ENCODE data around the gene INSYN2B.

The INSYN2B gene

DNA sequence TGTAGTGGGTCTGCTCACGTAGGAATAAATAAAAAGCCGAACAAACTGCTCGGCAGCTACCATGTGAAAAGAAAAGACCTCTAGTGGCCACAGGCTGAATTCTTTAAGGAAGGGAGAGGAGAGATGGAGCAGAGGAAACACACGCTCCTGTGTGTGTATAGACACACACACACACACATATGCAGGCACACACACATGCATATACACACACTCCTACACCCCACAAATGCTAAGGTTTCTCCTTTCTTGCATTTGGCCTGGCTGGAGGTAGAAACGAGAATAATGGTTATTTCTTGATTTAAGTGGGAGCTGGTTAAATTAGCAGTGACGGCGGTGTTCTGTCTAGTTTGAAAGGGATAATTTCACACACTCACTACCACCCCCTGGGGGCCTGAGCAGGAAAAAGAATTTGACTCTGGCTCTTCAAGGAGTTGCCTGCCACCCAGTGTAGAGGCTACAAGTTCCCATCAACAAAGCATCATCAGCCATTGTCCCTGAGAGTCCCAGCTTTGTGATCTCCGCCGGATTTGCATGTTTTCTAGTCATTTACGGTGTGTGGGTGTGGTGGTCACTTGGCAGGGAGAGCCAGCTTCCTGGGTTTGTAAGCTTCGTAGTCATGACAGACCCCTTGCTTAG lies at the start of gene INSYN2B:
Gene INSYN2B (minus strand): TSS at position 78 of the 636 bp plus-strand sequence. CDS start 96,597 bp downstream, outside the sequence.
- peak; percentile 90 for DNase-seq (ENCODE audit: low read depth)

DNA sequence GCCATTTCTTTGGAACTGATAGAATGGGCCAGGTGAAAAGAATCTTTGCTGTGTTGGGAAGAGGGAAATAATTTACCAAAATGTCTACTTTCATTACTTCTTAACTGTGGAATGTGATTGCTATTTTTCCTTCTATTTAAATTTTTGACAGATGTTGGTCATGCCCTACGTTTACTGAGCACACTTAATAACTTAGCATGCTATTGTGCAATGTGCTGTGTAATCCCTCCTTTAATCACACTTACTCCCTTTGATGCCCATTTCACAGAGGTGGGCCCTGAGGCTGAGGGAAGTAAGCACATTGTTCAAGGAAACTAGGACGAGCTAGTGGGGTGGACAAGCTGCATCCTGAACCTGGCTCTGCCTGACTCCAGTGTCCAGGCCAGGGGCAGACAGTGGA lies 47.8 kb upstream of the INSYN2B start:
- DNase-seq (ENCODE audit: low read depth), result no peak

DNA sequence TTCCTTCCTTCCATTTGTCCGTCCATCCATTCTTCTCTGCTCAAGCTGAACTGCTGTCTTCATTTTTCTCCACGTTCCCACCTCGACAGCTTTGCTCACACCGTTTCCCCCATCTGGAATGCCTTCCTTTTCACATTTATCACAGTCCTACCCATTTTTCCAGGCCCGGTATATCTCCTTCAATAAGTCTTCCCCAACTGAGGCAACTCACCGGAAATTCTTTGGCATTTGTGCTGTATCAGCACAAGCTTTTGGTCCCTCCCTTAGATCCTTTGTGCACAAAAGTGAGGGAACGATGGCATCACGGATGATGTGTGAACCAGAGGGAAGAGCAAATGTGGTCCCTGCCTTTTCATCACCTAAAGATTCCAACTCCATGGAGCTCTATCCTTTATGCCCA lies 45.6 kb upstream of the INSYN2B start:
- DNase-seq (ENCODE audit: low read depth), result no peak

DNA sequence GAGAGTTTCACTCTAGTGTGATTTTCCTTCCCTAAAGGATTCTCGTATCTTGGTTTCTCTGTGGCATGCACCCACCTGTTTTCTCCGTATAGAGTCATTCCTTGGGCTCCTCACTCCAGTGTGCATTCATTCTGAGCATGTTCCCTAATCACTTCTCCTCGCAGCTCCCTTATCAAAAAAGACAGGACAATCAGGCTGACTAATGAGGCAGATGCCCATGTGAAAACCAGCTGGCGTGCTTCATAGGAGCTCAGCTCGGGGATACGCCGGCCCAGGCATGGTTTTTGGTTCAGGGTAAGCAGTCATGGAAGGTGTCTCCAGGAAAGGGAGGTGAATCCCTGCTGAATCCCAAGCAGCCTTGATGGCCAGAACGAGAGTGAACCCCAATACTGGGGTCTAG lies 41.2 kb upstream of the INSYN2B start:
- DNase-seq (ENCODE audit: low read depth), result no peak

DNA sequence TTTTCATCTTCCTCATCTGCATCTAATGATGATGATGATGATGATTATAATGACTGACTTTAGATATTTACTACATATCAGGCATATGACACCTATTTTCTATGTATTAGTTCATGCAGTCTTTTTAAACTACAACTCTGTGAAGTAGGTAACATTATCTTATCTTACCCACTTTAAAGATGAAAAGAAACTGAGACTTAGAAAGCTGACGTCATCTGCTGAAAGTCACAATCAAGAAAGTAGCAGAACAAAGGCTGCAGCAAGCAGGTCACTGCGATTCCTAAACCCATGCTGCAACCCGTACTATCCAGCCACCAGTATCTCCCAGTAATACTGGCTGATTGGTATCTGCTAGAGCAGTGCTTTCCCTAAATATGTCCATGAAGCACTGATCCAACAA lies 40.1 kb upstream of the INSYN2B start:
- DNase-seq (ENCODE audit: low read depth), result no peak

DNA sequence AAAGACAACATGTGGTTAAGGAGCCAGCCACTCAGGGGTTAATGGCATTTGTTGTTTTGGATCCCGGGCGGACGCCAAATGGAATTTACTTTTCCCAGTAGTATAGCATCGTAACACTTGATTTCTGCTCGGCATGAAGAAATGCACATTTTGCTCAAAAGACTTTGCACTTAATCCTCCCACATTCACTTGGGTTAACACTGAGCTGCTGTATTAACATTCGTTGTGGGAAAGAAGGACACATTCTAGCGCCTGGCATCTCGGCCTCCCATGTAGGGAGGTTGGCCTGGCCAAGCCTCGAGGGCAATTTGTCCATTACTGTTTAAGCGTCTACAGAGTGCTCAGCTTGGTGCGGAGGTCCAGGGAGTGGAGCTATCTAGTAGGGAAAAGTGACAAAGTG lies 32.3 kb upstream of the INSYN2B start:
- DNase-seq (ENCODE audit: low read depth), result no peak

DNA sequence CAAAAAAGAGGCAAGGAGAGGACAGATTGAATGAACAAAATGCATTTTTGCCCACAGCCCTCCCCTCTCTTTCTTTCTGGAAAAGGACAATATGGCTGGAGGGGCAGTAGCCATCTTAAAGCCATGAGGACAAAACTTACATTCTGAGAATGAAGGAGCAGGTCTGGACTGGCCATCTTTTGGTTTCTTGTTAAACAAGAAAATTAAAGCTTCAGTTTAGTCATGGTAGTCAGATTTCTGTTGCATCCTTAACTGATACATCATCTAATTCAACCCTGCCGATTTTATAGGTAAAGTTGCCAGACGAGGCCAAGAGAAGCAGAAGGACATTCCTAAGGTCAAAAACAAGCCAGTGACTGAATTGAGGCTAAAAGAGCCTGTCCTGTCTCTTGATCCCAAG lies 31.5 kb upstream of the INSYN2B start:
- no peak for DNase-seq (ENCODE audit: low read depth)

DNA sequence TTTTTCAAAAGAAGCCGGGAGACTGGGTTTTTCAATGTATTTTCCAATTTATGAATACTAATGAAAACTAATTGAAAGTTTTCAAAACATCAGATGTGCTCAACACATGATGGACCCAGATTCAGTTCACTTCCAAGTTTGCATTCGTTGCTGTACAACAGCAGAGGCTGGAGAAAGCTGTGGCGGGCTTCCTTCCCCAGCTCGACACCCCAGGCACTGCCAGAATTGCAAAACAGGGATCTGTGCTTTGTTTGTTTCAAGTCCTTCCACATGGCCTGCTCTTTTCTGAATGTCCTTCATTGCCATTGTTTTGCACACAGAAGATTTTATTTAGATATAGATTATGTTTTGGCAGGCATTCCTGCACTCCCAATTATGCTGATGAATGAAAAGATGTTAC lies 30.3 kb upstream of the INSYN2B start:
- no peak for DNase-seq (ENCODE audit: low read depth)

DNA sequence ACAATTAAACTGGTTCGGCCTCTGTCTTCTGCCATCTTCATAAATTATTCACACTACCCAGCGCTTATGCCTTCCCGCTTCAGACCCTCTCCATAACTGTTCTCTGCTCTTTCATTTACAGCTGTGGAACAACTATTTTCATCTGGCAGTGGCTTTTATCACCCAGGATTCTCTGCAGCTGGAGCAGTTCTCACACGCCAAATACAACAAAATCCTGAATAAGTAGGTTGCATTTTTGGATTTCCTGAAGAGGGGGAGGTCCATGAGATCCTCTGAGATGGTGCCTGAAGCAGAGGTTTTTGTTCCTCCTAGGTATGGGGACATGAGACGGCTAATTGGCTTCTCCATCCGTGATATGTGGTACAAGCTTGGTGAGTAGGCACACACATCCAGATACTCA lies 28.1 kb upstream of the INSYN2B start:
- no peak for DNase-seq (ENCODE audit: low read depth)

DNA sequence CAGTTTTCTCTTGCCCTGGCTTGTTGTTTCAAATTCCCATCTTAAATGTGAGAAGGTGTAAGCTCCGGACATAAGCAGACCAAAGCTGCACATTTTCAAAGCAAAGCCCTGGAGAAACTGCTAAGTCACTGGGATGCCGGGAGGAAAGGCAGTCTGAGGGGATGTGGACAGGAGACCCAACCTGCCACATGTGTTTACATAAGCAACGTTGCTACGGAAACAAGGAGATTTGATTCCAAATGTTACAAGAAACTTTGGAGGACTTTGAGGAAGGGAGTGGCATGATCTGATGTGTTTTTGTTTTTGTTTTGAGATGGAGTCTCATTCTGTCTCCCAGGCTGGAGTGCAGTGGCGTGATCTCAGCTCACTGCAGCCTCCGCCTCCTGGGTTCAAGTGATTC lies 25.7 kb upstream of the INSYN2B start:
- DNase-seq (ENCODE audit: low read depth), result no peak

DNA sequence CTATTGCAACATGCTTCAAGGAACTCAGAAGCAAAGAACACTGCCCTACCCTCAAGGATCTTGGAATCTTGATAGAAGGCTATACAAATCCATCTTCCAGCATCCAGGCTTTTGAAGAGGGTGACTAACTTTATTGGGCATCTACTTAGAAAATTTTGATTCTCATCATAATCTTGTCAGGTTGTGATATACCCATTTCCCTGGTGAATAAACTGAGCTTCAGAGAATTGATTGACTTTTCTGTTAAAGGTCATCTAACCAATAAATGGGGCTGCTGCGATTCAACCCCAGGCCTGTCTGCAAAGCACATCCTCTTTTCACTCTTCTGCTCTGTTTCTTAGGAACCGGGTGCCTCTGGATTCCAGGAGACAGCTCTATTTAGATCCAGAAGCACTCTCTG lies 19.9 kb upstream of the INSYN2B start:
- DNase-seq (ENCODE audit: low read depth), result no peak

DNA sequence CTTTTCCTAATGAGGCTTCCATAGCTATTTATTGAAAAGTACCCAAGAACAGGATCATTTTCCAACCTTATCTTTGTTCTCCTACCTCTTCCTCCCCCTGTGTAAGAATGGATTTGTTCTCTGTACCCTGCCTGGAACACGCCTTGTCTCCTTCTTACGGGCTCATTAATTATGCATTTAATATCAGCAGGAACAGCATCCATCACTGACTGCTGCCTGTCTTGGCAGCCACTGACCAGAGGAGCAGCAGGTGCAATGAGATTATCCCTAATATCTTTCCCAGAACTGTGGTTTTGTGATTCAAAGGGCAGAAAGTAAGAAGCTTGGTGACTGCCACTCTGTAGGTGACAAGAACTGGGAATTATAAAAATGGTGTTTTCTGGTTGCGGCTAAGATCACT lies 19.3 kb upstream of the INSYN2B start:
- no peak for DNase-seq (ENCODE audit: low read depth)

DNA sequence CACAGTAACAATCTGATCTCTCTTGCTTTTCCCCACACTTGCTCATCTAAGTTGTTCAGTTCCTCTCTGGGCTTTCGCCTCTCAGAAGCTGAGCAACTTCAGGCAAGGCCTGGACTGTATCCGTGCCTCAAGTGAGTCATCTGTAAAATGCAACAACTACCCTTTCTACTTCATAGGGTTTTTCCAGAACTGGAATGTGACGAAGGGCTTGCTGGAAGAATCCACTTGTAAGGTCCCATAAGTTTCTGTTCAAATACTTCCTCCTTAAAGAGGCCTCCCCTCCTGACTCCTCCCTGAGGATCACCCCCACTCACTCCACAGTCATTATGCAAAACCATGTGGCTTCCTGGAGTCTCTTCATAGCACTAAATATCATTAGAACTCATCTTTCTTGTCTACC lies 17.5 kb upstream of the INSYN2B start:
- DNase-seq (ENCODE audit: low read depth), result no peak

DNA sequence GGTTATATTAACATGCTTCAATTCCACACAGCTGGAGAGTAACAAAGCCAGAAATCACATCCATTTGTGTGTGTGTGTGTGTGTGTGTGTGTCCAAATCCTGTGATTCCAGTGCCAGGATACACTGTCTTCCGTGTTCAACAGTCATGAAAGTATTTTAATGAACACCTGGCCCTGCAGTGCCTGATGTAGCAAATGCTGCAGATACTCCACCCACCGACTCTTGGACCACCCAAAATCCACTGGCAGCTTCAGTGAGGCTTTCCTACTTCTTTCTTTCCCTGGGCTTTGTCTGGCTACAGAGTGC lies 13.1 kb upstream of the INSYN2B start:
- no peak for DNase-seq (ENCODE audit: low read depth)

DNA sequence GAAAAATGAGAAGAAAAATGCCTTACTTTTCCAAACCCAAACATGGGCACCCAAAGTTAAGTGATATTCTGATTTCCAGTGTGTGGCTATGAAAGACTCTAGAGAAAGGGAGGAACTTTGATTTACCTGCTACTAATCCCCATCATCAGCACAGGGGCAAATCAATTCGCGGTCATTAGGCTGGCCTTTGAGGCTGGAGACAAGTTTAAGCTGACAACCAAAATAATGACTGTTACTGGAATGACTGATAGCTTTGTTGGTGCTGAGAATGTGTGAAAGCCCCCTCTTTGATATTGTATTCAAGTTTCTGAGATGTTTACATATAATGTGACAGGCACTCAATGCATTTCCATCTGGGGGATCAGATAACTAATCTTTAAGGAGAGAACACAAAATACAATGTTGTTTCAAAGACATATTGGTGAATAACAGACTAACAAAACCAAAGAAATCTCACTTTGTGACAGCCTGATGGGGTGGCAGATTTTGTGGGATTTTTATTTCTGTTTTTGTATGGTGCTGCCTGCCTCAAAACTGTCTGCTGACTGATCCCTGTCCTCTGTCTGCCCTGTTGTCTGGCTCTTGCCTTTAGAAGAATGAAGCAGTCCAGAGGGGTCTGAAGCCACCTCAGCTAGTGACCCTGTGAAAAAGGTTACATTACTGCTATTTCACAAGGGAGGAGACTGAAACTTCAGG lies 12.6 kb upstream of the INSYN2B start:
- no peak for DNase-seq (ENCODE audit: low read depth)

DNA sequence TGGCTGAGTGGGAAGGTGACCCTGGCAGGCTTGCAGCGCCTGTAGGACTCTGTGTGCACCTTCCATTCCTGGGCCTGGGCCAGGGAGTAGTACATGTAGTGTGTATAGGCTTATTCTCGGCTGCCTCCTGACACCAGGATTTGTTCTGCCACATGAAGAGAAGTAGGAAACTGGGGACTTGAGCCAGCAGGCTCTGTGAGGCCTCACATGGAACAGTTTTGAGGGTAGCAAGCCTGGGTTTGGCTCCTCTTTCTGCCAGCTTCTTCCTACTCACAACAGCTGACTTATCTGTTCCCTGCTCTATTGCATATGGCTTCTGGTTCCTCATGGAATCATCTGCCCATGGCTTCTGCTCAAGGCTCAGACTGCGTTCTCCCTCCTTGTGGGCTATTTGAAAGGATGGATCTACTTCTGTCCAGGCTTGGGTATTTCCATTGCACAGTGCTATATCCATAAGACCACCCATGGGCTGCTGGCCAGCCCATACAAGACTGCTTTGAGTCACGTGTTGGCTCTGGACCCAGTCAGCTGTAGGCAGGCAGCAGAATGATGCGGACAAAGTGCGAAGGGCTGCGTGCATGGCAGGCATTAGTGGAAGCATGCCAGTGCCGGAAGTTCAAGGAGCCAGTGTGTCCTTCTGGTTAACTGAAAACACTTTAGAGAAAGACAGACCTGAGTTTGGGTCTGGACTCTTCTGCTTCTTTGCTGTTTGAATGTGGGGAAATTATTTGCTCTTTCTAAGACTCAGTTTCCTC lies 11.0 kb upstream of the INSYN2B start:
- no peak for DNase-seq (ENCODE audit: low read depth)

DNA sequence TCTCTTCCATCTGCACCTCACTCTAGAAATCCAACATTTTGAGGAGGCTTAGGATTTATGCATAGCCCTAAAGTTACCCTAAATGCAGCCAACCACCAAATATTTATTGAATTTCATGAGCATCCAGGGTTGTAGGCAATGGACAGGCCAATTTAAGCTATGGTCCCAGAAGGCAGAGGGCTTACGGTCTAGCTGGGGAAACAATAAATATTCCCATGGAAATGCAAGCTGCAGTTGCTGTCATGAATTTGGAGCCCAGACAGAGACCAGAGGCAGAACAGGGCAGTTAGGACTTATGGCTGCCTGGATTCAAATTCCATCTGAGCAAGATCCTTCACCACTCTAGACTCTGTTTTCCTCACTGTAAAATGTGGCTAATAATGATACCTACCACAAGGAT lies 9.1 kb upstream of the INSYN2B start:
- DNase-seq (ENCODE audit: low read depth), result no peak

DNA sequence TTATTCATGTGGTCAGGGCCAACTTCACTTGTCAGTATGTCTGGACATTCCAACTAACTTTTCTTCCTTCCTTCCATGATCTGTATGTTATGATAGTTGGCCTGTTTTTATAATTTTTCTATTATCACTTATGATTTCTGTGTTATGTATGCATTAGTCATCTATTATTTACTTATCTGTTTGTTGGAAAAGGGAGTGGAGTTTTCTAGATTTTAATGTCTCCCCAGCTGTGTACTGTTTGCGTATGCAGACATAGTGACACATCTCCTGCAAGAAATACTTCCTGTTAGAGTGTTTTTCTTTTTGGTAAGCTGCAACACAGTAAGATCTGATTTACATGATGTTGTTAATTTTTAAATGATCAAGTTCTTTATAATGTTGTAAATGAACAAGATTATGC lies 8.7 kb upstream of the INSYN2B start:
- no peak for DNase-seq (ENCODE audit: low read depth)

DNA sequence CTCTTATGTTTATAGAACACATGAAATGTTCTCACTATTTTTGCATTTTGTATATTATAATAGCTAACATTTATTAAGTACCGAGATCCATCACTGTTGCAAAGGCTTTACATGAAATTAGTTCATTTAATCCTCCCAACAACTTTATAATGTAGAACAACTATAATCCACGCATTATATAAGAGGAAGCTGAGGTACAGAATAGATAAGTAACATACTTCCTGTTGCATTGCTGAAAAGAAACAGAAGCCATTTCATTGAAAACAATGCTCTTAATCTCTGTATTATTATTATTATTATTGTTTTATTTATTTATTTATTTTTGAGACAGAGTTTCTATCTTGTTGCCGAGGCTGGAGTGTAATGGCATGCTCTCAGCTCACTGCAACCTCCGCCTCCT lies 7.9 kb upstream of the INSYN2B start:
- no peak for DNase-seq (ENCODE audit: low read depth)

DNA sequence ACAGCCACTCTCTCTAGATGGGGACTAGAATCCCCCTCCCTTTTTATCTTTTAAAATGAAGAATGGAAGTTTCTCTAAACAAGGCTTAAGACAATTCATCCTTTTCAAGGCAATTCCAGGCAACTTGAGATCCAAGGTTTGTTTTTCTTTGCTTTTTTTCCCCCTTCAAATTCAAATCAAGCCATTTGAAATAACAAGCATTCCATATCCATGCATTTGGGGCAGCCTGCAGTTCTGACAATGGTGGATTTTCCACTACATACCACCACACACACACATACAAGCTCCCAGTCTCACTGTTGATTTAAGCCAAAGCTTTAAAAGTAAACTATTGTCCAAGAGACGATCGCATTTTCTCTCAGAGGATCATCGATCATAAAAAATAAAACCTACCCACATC lies 424 bp downstream of the INSYN2B start:
- DNase-seq (ENCODE audit: low read depth), result no peak

DNA sequence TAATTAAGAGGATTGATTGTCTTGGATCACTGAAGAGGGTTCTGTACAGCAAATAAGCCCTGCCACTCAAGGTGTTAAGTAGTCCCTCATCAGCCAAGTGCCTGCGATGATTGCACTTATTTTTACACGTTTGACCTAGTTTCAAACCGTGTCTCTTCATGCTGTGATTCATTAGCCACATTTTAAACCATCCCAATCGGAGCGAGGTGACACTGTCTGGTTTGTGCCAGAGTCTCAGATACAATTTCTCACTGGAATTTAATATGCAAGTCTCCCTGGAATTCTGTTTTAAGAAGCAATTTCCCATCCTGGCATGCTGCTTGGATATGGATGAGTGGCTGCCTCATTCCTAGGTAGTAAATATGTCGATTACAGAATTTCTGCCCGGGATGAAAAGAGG lies 1.6 kb downstream of the INSYN2B start:
- DNase-seq (ENCODE audit: low read depth), result no peak

DNA sequence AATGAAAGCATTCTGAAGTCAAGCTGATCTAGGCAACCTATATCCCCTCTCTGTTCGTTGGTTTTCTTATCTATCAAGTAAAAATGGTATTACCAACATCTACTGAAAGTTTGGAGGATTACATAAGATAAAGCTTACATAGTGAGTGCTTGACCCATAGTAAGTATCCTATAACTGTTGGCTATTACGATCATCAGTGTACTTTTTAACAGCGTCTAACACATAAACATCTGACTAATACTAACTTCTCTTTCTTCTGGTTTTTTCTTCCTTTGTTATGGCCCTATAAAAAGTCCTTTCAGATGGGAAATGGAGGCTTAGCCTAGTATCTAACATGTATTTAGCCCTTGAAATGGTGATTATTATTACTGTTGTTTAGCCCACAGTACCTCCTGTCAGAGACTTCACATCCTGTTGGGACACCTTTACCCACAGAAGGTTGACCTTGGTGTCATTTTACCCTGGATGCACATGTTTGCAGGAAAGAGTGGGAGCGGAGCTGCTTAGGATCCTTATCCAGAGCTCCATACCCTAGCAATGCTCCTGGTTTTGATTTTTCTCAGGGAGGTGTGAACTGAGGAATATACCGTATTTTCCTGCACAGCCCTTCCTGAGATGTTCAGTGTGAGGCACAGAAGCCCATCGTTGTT lies 6.0 kb downstream of the INSYN2B start:
- no peak for DNase-seq (ENCODE audit: low read depth)

DNA sequence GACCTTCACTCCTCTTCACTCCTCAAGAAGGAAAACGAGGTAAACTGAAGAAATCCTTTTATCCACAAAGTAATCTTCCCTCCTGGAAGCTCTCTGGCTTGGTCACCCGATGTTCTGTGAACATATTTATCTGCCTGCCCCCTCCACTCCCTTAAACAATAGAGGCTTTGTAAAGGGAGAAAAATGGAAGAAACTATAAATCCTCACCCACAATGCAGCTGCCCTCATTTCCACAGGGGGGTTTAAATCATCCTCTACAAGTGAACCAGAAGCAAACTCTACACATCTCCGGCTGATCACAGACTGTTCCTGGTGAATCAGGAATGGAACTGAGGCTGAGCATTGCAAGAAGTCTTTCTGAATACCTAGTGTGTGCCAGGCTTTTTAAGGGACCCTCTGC lies 7.2 kb downstream of the INSYN2B start:
- no peak for DNase-seq (ENCODE audit: low read depth)
